Activated naive CD8-positive, alpha-beta T cell treated with anti-CD3 and anti-CD28 coated beads, Interleukin-2, amount 50 U/mL, for 16 hours (primary cell): ENCODE measurements around the gene PCLO.
"Not testable (repeated sequence)": the region's sequence is repeated elsewhere in the genome, so short reads cannot be mapped to it uniquely, and the experiment has no call there.

ENCODE experiments used
- DNase-seq: peaks from one replicate; pipeline ENCODE4 v3.0.0-alpha.2; 2020; ENCODE audit warnings: low read depth, low spot score

PCLO gene

DNA sequence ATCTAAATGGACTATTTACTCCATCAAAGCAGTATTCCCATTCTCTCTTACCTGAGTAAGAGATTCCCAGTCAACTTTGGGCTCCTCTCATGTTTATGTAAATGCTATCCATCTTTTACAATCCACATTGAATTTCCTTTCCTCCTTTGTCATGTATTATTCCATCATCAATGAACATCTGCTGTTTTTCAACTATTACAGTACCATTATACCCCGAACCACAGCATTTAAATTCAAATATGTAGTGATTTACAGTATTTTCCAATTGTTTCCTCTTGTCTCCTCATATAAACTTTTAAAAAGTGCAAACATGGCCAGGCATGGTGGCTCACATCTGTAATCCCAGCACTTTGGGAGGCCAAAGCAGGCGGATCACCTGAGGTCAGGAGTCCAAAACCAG, 20.3 kb downstream of the PCLO start:
- no peak for DNase-seq

- DNase-seq = no peak
Observed at GRCh38 chr7:83141927-83142326, 20.8 kb downstream of the PCLO start.

- DNase-seq = no peak
Observed at GRCh38 chr7:83130623-83131545, 31.8 kb downstream of the PCLO start.

- no peak for DNase-seq
Observed at GRCh38 chr7:83130191-83130590, 32.5 kb downstream of the PCLO start.

GRCh38 chr7:83119494-83119893, 43.2 kb downstream of the PCLO start:
- DNase-seq = no peak

GRCh38 chr7:83119026-83119382, 43.7 kb downstream of the PCLO start:
- no peak for DNase-seq

DNA sequence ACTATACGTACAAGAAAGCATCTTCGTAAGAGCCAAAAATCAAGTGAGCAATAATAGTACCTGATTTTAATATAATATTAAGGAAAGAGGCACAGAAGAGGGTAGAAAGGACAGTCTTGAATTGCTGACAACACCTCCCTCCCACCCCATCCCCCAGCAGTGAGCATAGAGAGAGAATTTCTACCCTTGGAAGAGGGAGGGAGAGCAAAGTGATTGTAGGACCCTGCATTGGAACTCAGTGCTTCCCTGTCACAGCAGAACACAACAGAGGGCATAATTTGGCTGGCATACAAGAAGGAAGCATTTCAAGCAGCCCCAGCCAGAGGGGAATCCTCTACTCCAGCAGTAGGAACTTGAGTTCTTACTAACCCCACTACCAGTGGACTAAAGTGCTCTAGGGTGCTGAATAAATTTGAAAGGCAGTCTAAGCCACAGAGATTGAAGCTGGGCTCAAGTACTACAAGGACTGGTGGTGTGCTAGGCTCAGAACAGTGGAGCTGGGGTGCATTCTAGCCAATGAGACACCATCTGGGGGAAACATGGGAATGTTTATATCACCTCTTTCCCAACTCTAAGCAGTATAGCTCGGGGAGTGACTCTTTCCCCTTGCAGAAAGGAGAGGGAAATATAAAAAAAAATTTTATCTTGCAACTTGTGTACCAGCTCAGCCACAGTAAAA, 44.2 kb downstream of the PCLO start:
- DNase-seq = no peak

GRCh38 chr7:83117466-83117865, 45.2 kb downstream of the PCLO start:
- DNase-seq = no peak

DNA sequence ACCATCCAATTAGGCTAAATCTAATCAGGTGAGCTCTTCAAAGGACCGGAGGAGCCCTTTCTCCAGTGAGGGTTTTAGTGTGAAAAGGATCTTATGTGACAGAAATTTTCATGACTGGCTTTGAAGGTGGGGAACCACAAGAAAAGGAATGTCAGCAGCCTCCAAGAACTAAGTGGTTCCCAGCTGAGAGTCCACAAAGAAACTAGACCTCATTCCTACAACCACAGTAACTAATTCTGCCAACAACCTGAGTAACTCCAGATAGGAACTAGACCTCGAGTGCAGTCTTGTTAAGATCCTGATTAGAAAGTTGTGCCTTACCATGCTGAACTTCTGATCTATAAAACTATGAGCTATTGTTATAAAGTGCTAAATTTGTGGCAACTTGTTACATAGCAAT, 51.3 kb downstream of the PCLO start:
- no peak for DNase-seq

- DNase-seq = no peak
Observed at GRCh38 chr7:83109352-83109751, 53.3 kb downstream of the PCLO start.

GRCh38 chr7:83105948-83106347, 56.7 kb downstream of the PCLO start:
- DNase-seq = no peak

DNA sequence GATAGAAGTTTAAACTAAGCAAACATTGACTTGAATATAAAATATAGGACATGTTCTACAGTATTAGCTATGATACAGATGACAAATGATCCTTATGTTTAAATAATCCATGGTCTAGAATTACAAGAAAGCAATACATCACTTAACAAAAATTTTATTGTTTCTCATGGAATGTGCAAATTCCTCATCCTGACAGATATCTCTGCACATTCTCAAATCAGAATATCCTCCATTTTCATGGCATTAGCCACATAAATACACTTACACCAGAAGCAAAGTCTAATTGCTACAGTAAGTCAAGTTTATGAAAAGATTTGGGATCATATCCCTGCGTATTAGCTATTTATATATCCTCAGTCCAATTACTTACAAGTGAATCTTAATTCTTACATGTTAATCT, 57.6 kb downstream of the PCLO start:
- DNase-seq = no peak

- no peak for DNase-seq
Observed at GRCh38 chr7:83101530-83101929, 61.2 kb downstream of the PCLO start.

DNA sequence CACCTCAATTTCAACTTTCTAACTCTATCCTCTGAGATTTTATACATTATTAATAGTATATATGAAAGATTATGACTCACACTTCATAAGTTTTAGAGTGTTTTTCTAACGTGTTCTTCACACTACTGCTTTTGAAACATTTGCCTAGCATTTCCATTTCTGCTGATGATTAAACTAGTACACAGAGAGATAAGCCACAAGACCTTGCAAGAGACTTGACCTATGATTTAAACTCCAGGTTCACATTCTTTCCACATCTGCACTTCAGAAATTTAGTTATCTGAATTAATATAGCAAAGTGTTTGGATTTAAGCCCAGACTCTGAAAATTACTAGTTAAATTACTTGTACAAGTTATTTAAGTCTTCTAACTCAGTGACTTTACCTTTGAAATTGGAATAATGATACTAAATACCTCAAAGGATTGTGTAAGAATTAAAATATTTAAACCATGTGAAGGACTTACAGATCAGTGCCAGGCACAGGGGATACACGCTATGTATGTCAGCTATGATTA, 66.6 kb downstream of the PCLO start:
- DNase-seq = no peak

GRCh38 chr7:83085299-83085698, 77.4 kb downstream of the PCLO start:
- no peak for DNase-seq

DNA sequence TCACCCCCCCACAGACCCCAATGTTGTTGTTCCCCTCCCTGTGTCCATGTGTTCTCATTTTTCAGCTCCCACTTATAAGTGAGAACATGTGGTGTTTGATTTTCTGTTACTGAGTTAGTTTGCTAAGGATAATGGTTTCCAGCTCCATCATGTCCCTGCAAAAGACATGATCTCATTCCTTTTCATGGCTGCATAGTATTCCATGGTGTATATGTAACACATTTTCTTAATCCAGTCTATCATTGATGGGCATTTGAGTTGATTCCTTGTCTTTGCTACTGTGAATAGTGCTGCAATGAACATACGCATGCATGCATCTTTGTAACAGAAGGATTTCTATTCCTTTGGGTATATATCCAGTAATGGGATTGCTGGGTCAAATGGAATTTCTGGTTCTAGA, 82.8 kb downstream of the PCLO start:
- not testable (repeated sequence) for DNase-seq

GRCh38 chr7:83077328-83077727, 85.4 kb downstream of the PCLO start:
- no peak for DNase-seq

DNA sequence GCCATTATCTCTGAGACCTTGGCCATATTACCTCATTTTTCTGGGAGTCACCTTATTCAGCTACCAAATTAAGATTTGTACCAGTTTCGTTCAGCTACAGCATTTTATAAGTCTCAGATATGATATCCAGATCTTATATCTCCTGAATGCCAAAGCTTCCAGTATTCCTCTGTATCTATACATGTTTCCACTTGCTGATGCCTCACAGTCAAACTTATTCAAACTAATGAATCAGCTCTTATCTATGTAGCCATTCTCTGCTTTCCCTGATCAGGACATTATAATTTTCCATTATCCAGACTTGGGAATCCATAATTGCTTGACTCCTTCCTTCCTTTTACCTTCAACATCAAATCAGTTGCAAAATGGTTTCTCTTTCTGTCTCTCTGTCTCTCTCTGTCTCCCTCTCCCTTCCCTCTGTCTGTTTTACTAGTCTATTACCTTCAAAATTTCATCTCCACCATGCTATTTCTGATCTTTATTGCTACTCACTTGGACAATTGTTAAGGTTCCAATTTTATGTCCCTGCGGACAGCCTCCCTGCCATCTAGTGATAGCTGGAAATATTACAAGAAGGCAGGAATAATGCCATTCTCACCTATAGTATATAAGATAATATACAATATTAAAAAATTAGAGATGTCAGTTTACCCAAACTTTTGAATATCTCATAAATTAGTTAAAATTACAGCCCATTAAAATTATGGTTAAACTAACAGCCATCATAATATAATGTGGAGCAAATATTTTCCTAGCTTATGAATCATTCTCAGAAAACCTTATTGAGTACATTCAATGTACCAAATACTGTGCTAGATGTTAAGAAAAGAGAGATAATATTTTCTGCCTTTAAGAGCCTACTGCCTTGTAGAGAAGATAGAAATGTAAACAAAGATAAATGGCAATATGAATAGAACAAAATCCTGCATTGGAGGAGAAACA, 89.8 kb downstream of the PCLO start:
- DNase-seq = no peak

GRCh38 chr7:83065714-83066113, 97.0 kb downstream of the PCLO start:
- DNase-seq = no peak

- DNase-seq = no peak
Observed at GRCh38 chr7:83060218-83060617, 102.5 kb downstream of the PCLO start.

- DNase-seq = no peak
Observed at GRCh38 chr7:83058667-83059066, 104.0 kb downstream of the PCLO start.

DNA sequence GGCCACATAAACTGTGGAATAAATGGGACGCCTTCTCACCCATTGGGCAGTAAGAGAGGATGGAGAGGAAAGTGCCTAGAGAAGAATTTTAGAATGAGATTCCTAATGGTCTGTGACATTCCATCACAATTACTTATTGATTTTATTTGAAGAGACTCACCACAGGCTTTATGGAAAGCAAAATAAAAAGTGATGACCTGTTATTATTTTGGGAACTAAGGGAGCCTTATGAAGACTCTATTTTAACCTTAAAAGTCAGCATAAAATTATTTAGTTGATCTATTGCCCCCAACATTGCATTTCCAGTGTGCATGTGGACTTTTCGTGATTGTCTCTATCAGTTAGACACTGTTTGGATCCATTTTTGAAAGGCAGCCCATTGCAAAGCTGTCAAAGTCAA, 107.5 kb downstream of the PCLO start:
- DNase-seq = no peak
